HT-29 (cell line): Measurements from ENCODE around the gene ZGPAT. TPM values are rescaled to one million over a fixed set of nuclear protein-coding genes. Genes with fewer than 3 reads are reported as not detected.
A peak's percentile ranks its signal among the peaks of the same experiment; 100 is the strongest.

Source experiments
- DNase-seq: peaks from one replicate; pipeline ENCODE4 v3.0.0-alpha.2; 2015; ENCODE audit warnings: low spot score
- small RNA-seq: library from RNA; depleted of rRNA; stranded (forward); fragments of <200 nt; gene quantifications from one replicate; pipeline ENCODE3, GENCODE V24; 2014
- total RNA-seq: library from RNA; depleted of rRNA; stranded (reverse); fragments of >200 nt; shearing (Covaris generic); gene quantifications from 2 replicates; pipeline ENCODE4 v1.2.3, GENCODE V29; 2014; rRNA removed

The ZGPAT gene
- total RNA-seq, 1 experiment from 2014 or later = 52.1 TPM

DNA sequence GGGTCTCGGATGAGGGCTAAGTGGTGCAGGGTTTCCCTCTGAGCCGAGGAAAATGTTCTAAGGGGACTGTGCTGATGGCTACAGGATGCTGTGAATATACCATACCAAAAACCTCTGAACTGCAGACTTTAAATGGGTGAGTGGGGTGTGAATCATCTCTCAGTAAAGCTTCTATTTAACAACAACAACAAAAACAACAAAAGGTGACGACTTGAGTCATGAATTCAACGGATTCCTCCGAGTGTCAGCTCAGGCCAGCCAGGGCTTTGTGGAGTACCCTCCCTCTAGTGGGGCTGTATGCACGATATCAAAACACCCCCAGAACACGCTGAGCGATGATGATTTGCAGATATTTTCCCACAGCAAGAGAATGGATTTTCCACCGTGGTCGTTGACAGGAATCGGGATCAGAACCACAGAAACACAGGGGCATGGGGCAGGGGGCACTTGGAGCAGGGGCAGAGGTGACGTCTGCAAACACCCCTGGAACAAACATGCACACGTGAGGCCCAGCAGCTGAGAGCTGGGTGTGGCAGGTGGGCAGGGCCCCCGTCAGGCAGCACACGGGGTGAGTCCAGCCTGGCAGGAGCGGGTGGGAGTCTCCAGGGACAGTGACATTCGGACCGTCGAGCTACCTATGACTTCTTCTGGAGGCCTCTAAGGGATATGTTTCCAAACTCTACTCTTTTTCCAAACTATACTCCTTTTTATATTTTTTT lies 70.4 kb downstream of the ZGPAT start:
- no peak for DNase-seq

DNA sequence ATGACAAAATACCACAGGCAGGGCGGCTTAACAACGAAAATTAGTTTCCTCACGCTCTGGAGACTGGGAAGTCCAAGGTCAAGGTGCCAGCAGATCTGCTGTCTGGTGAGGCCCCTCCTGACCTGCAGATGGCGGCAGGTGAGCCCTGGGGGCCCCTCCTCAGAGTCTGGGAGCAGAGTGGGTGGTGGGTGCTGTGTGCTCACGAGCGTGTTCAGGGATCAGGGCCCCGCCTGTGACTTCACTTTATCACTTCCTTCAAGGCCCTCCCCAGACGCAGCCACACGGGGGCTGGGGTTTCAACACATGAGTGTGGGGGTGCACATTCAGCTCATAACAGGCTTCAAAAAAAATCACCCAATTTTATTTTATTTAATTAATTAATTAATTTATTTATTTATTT lies 71.0 kb downstream of the ZGPAT start:
- no peak for DNase-seq

- no peak for DNase-seq
Measured at GRCh38 chr20:63781181-63781580, 73.3 kb downstream of the ZGPAT start.

DNA sequence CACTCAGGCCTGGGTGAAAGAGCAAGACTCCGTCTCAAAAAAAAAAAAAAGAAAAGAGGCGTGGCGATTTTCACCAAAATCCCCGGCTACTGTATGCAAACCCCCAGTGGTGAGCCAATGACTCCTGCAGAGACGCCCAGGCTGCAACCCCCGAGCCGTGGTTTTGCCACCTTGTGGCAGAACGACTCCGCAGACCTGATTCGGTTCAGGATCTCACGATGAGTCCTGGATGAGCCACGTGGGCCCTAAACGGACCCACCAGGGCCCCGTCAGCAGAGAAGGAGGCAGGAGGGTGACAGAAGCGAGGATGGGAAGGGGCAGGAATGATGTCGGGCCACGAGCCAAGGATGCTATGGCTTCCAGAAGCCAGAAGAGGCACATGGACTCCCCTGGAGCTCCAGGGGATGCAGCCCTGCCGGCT lies 74.2 kb downstream of the ZGPAT start:
- peak; percentile 28 for DNase-seq

GRCh38 chr20:63782521-63782971 lies 74.7 kb downstream of the ZGPAT start:
- DNase-seq = no peak

GRCh38 chr20:63783970-63784369 lies 76.1 kb downstream of the ZGPAT start:
- DNase-seq = no peak

- no peak for DNase-seq
Measured at GRCh38 chr20:63785691-63786131, 77.9 kb downstream of the ZGPAT start.

Small RNAs within 50 kb of the gene (small RNA-seq; reads per million reads assigned to genes)
- gene LIME1 = not detected
- not detected for gene TNFRSF6B

Other genes starting within 250 kb of the ZGPAT start
- gene KCNQ2, start 235.4 kb upstream of the ZGPAT start, total RNA-seq = 0.08 and 0.13 TPM in 2 replicates
- gene EEF1A2, start 209.0 kb upstream of the ZGPAT start, total RNA-seq = 29.8 and 38.0 TPM in 2 replicates
- 384 and 468 TPM in 2 replicates for gene PPDPF, start 187.3 kb upstream of the ZGPAT start, total RNA-seq
- 26.3 and 31.1 TPM in 2 replicates for gene PTK6, start 170.7 kb upstream of the ZGPAT start, total RNA-seq
- gene SRMS, start 160.3 kb upstream of the ZGPAT start, total RNA-seq = 0.13 TPM in 1 of 2 replicates, not detected in the other
- gene FNDC11, start 153.9 kb upstream of the ZGPAT start, total RNA-seq = 2.2 and 2.4 TPM in 2 replicates
- gene HELZ2, start 133.8 kb upstream of the ZGPAT start, total RNA-seq = 109 and 163 TPM in 2 replicates
- gene GMEB2, start 80.9 kb upstream of the ZGPAT start, total RNA-seq = 42.5 and 43.6 TPM in 2 replicates
- gene STMN3, start 54.6 kb upstream of the ZGPAT start, total RNA-seq = 4.7 and 7.0 TPM in 2 replicates
- 43.0 and 55.1 TPM in 2 replicates for gene RTEL1, start 49.7 kb upstream of the ZGPAT start, total RNA-seq
- 4.1 and 4.9 TPM in 2 replicates for gene TNFRSF6B, start 11.4 kb upstream of the ZGPAT start, total RNA-seq
- 82.0 and 86.1 TPM in 2 replicates for gene ARFRP1, start 63 bp upstream of the ZGPAT start, total RNA-seq
- gene LIME1, start 28.6 kb downstream of the ZGPAT start, total RNA-seq = 267 and 295 TPM in 2 replicates
- 200 and 229 TPM in 2 replicates for gene SLC2A4RG, start 31.7 kb downstream of the ZGPAT start, total RNA-seq
- gene ZBTB46, start 123.2 kb downstream of the ZGPAT start, total RNA-seq = 3.3 and 5.3 TPM in 2 replicates
- not detected in 2 replicates for gene ABHD16B, start 153.5 kb downstream of the ZGPAT start, total RNA-seq
- gene TPD52L2, start 157.2 kb downstream of the ZGPAT start, total RNA-seq = 151 and 156 TPM in 2 replicates
- 106 and 109 TPM in 2 replicates for gene DNAJC5, start 187.1 kb downstream of the ZGPAT start, total RNA-seq
- gene UCKL1, start 248.4 kb downstream of the ZGPAT start, total RNA-seq = 63.2 and 68.4 TPM in 2 replicates